WTC11 (cell line): ENCODE results near the gene HNRNPL. TPM values are rescaled to one million over a fixed set of nuclear protein-coding genes. Genes with fewer than 3 reads are reported as not detected.
A peak's percentile ranks its signal among the peaks of the same experiment; 100 is the strongest.
"Not testable (repeated sequence)": the region's sequence is repeated elsewhere in the genome, so short reads cannot be mapped to it uniquely, and the experiment has no call there.

ENCODE experiments used
- ATAC-seq: fragments of 200-7000 bp; cut with Tn5 transposase; 2 replicates; pipeline ENCODE4 v1.10.0; 2021; ENCODE audit warnings: mild to moderate bottlenecking, moderate library complexity
- CTCF ChIA-PET: fragments of 300-600 bp; sonication (Branson Sonifier 250); formaldehyde crosslinking; loops from one replicate; lab custom pipeline; 2021; ENCODE audit warnings: antibody characterized with exemption; lab: Charles Lee
- POLR2A ChIA-PET: fragments of 350-600 bp; sonication (Branson Sonifier 250); formaldehyde crosslinking; loops from one replicate; lab custom pipeline; 2021; ENCODE audit warnings: antibody characterized with exemption; lab: Charles Lee
- DNase-seq: peaks from one replicate; pipeline ENCODE4 v3.0.0; 2021; ENCODE audit warnings: low spot score
- H3K27ac Mint-ChIP-seq: 2 replicates; pipeline ENCODE4 v1.8.0; 2021; ENCODE audit warnings: mixed read lengths
- H3K27me3 Mint-ChIP-seq: 2 replicates; pipeline ENCODE4 v1.8.0; 2021; ENCODE audit warnings: low read depth, mild to moderate bottlenecking, moderate library complexity, mixed read lengths
- H3K36me3 Mint-ChIP-seq: 2 replicates; pipeline ENCODE4 v1.8.0; 2021; ENCODE audit warnings: mixed read lengths
- H3K4me1 Mint-ChIP-seq: 2 replicates; pipeline ENCODE4 v1.8.0; 2022; ENCODE audit warnings: mixed read lengths
- H3K4me3 Mint-ChIP-seq: 2 replicates; pipeline ENCODE4 v1.8.0; 2021; ENCODE audit warnings: mild to moderate bottlenecking, moderate library complexity, mixed read lengths
- H3K9me3 Mint-ChIP-seq: 2 replicates; pipeline ENCODE4 v1.8.0; 2021; ENCODE audit warnings: mixed read lengths
- CBFB ChIP-seq: sonication (generic); formaldehyde crosslinking; IDR thresholded peaks from 2 replicates; pipeline ENCODE4 v1.8.1; 2022; ENCODE audit warnings: mild to moderate bottlenecking, low read depth, missing genetic modification reagents
- ELF4 ChIP-seq: sonication (generic); formaldehyde crosslinking; IDR thresholded peaks from 2 replicates; pipeline ENCODE4 v1.8.1; 2022; ENCODE audit warnings: low read depth, mild to moderate bottlenecking, moderate library complexity, missing genetic modification reagents
- JAZF1 ChIP-seq: fragments of 250-450 bp; sonication (Bioruptor Pico); IDR thresholded peaks from 2 replicates; pipeline ENCODE4 v1.9.0; 2021; ENCODE audit warnings: moderate library complexity, mild to moderate bottlenecking, inconsistent platforms
- total RNA-seq: library from RNA; stranded (reverse); gene quantifications from 3 replicates; pipeline ENCODE4 v1.2.3, GENCODE V29; 2021
- TF ChIP-seq, protein P1 (sequence below): fragments of 250-450 bp; sonication (Bioruptor Pico); IDR thresholded peaks from 2 replicates; pipeline ENCODE4 v1.9.0; 2021; ENCODE audit warnings: moderate library complexity, mild to moderate bottlenecking, inconsistent platforms, borderline replicate concordance
- TF ChIP-seq, protein P2 (sequence below): sonication (generic); formaldehyde crosslinking; IDR thresholded peaks from 2 replicates; pipeline ENCODE4 v1.8.0; 2022; ENCODE audit warnings: missing genetic modification reagents
- TF ChIP-seq, protein P3 (sequence below): sonication (generic); formaldehyde crosslinking; IDR thresholded peaks from 2 replicates; pipeline ENCODE4 v1.8.0; 2023; ENCODE audit warnings: missing genetic modification reagents, mild to moderate bottlenecking, borderline replicate concordance
- TF ChIP-seq, protein P4 (sequence below): fragments of 250-450 bp; sonication (Bioruptor Pico); IDR thresholded peaks from 2 replicates; pipeline ENCODE4 v1.9.0; 2021; ENCODE audit warnings: mild to moderate bottlenecking
- TF ChIP-seq, protein P5 (sequence below): sonication (generic); formaldehyde crosslinking; IDR thresholded peaks from 2 replicates; pipeline ENCODE4 v1.8.1; 2023; ENCODE audit warnings: mild to moderate bottlenecking, missing genetic modification reagents, moderate library complexity
- TF ChIP-seq, protein P6 (sequence below): sonication (generic); formaldehyde crosslinking; IDR thresholded peaks from 2 replicates; pipeline ENCODE4 v1.8.1; 2023; ENCODE audit warnings: mild to moderate bottlenecking, missing genetic modification reagents

HNRNPL gene
- total RNA-seq, 1 experiment from 2014 or later, result 779 TPM

DNA sequence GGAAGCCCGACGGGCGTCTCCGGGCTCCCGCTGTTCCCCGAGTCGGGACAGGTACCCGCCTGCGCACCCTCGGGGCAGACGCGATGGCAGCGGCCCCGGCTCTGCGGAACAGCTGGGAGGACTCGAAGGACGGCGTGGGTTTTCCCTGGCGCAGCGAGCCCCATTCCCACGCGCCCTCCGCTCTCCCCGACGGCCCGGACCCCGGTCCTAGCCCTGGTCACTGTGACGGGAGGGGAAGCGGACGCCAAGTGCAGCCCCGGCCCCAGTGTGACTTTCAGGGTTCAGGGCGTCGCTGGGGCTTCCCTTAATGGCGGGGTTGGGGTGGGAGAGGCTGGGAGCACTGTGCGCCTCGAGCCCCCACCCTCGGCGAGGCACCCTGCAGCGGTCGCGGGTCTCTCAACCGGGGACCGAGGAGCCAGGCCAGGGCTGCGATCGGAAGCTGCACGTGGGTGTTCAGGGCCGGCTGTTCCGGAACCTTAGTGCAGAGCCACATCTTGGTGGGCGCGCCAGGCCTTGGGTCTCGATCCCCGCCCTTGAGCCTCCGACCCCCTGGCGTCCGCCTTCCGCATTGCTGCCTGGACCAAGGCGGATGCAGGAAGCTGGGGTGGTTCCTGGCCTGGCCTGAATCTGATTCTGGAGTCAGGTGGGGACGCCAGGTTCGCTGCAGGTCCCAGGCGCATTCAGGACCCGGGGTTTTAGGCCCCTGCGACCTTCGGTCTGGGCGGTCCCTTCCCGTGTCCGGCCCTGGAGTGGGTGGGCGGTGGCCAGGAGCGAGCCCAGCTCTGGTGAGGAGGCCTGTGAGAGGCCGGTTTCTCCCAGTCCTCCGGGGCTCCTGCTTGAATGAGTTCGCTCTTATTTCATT lies 57.3 kb downstream of the HNRNPL start:
- ATAC-seq, result peak; percentile 57
- Mint-ChIP-seq H3K9me3 (peaks cover 8% of the 10 kb centered on the region; the same call in 1 of the 2 replicates), H3K4me1 (peaks cover 8% of the 10 kb centered on the region), H3K36me3 (no peaks in the 10 kb centered on the region), H3K4me3 (peak overlapping the region; percentile 54), H3K27me3 (peaks cover 23% of the 10 kb centered on the region), H3K27ac (no peak overlapping the region)
- TF ChIP-seq, protein P1, sequence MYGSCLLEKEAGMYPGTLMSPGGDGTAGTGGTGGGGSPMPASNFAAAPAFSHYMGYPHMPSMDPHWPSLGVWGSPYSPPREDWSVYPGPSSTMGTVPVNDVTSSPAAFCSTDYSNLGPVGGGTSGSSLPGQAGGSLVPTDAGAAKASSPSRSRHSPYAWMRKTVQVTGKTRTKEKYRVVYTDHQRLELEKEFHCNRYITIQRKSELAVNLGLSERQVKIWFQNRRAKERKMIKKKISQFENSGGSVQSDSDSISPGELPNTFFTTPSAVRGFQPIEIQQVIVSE (CRISPR knock-in tag), result no peak
- TF ChIP-seq, protein P2, sequence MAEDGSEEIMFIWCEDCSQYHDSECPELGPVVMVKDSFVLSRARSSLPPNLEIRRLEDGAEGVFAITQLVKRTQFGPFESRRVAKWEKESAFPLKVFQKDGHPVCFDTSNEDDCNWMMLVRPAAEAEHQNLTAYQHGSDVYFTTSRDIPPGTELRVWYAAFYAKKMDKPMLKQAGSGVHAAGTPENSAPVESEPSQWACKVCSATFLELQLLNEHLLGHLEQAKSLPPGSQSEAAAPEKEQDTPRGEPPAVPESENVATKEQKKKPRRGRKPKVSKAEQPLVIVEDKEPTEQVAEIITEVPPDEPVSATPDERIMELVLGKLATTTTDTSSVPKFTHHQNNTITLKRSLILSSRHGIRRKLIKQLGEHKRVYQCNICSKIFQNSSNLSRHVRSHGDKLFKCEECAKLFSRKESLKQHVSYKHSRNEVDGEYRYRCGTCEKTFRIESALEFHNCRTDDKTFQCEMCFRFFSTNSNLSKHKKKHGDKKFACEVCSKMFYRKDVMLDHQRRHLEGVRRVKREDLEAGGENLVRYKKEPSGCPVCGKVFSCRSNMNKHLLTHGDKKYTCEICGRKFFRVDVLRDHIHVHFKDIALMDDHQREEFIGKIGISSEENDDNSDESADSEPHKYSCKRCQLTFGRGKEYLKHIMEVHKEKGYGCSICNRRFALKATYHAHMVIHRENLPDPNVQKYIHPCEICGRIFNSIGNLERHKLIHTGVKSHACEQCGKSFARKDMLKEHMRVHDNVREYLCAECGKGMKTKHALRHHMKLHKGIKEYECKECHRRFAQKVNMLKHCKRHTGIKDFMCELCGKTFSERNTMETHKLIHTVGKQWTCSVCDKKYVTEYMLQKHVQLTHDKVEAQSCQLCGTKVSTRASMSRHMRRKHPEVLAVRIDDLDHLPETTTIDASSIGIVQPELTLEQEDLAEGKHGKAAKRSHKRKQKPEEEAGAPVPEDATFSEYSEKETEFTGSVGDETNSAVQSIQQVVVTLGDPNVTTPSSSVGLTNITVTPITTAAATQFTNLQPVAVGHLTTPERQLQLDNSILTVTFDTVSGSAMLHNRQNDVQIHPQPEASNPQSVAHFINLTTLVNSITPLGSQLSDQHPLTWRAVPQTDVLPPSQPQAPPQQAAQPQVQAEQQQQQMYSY (CRISPR knock-in tag), result peak; percentile 89
- peak; percentile 82 for DNase-seq
- CTCF ChIA-PET, result interaction anchor here (0.6 to 1.5 kb wide), 23 partner anchors 15 to 407 kb away, joined by 3 to 15 read pairs (median 3); partner anchors contain the start of genes ECH1, FAM98C, LGALS7 and MRPS12
- POLR2A ChIA-PET, result interaction anchor here (0.6 to 1.0 kb wide), 2 partner anchors 18 to 56 kb away, joined by 3 to 4 read pairs; no protein-coding TSS in a partner anchor

DNA sequence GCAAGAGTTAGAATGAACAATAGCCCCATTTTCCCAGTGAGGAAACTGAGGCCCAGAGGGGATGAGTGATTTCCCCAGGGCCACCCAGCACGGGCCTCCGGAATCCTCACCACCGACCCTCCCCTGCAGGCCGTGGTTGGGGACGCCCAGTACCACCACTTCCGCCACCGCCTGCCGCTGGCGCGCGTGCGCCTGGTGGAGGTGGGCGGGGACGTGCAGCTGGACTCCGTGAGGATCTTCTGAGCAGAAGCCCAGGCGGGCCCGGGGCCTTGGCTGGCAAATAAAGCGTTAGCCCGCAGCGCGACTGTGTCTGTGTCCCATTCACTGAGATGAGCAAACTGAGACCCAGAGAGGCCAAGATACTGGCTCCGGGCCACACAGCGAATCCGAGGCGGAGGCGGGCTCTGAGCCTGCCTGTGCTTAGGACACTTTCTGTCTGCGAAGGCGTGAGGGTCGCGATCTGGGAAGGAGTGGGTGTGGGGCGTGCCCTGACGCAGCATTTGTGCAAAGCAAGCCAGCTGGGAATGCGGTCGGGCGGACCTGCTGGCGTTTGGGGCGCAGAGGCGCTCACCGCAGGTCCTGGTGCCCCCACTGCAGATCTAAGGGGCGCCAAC lies 58.2 kb downstream of the HNRNPL start:
- H3K4me3 Mint-ChIP-seq, DNase-seq, H3K36me3 Mint-ChIP-seq, POLR2A ChIA-PET, H3K4me1 Mint-ChIP-seq, H3K9me3 Mint-ChIP-seq, H3K27ac Mint-ChIP-seq: not testable (repeated sequence)
- CTCF ChIA-PET, result interaction anchor here (1.5 kb wide), 1 partner anchor 86 kb away, joined by 3 read pairs; the partner anchor contains the start of gene RINL
- H3K27me3 Mint-ChIP-seq, result peaks cover 23% of the 10 kb centered on the region
- ATAC-seq, result peak; percentile 77

DNA sequence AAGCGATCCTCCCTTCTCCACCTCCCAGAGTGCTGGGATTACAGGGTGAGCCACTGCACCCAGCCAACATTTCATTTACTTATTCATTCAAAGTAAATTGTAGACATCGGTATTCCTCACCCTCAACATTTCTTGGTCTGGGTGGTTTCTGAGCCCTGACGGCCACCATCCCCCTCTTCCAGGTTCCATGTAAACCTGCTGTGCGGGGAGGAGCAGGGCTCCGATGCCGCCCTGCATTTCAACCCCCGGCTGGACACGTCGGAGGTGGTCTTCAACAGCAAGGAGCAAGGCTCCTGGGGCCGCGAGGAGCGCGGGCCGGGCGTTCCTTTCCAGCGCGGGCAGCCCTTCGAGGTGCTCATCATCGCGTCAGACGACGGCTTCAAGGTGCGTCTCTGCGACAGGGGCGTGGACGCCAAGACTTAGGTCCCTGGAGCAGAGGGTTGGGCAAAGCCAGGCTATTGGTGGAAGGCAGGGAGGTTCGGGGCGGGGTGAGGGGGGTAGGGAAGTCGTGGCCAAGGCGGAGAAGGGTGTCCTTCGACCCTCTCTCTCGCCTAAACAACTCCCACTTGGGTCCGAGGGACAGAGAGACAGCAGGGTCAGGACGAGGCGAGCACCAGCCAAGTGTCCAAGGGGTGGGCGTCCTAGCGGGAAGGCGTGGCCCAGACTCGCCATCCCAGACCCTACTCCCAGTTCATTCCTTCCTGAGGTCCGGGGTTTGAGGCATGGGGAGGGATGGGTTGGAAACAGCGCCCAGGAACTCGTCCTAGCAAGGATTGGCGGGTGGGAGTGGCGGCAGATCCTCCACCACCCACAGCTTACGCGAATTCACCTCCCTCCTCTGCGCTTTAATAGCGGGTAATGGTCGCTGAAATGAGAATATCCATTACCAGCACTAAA lies 59.0 kb downstream of the HNRNPL start:
- Mint-ChIP-seq H3K4me3 (peak overlapping the region; percentile 42), H3K27me3 (peaks cover 24% of the 10 kb centered on the region)
- ATAC-seq (peak; percentile 62), DNase-seq (peak; percentile 31)
- POLR2A ChIA-PET, H3K9me3 Mint-ChIP-seq, H3K36me3 Mint-ChIP-seq, CTCF ChIA-PET, H3K4me1 Mint-ChIP-seq, H3K27ac Mint-ChIP-seq: not testable (repeated sequence)

DNA sequence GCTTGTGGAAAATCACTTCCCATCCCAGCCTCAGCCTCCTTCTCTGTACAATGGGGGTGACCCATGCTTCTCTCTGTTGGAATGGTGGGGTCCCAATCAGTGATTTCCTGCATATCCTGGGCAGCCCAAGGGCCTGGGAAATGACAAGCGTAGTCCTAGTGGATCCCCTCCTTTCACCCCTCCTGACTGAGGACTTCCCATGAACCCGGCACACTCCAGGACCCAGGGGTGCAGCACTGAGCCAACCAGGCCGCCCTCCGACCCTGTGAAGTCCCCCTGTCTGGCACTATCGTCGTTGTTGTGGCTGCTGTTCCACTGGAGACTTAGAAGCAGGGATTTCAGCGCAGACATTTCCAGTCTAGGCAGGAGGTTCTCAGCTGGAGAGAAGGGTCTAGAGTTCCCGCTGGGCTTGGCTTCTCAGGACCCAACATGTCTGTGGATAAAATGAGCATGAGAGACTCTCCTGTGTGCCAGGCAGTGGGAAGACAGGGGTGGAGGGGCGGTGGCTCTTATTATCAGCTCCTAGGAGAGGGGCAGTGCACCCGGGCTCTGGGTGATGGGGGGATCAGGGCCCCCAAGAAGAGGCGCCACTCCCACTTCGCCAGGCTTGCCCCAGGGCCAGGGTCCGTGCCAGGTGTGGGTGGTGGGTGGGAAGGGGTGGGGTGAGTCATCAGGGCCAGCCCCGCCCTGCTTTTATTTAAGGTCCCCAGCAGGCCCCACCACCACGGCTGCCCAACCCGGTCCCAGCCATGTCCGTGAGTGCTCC lies 61.1 kb downstream of the HNRNPL start, which contains the start of gene LGALS7B:
TSS of gene LGALS7B (plus strand) at position 723 of the 766 bp plus-strand sequence. CDS start at position 750, 27 bp downstream.
- DNase-seq, result no peak
- Mint-ChIP-seq H3K4me1 (peaks cover 8% of the 10 kb centered on the region), H3K27me3 (peaks cover 23% of the 10 kb centered on the region), H3K4me3 (no peak within 1 kb of the TSS), H3K9me3 (no peaks in the 10 kb centered on the region), H3K27ac (no peak within 1 kb of the TSS), H3K36me3 (no peaks in the 10 kb centered on the region)
- CTCF ChIA-PET, result interaction anchor here (2.9 kb wide), 1 partner anchor 19 kb away, joined by 26 read pairs; no protein-coding TSS in a partner anchor
- ATAC-seq, result no peak
- POLR2A ChIA-PET, result no interaction called here
- TF ChIP-seq, protein P3, sequence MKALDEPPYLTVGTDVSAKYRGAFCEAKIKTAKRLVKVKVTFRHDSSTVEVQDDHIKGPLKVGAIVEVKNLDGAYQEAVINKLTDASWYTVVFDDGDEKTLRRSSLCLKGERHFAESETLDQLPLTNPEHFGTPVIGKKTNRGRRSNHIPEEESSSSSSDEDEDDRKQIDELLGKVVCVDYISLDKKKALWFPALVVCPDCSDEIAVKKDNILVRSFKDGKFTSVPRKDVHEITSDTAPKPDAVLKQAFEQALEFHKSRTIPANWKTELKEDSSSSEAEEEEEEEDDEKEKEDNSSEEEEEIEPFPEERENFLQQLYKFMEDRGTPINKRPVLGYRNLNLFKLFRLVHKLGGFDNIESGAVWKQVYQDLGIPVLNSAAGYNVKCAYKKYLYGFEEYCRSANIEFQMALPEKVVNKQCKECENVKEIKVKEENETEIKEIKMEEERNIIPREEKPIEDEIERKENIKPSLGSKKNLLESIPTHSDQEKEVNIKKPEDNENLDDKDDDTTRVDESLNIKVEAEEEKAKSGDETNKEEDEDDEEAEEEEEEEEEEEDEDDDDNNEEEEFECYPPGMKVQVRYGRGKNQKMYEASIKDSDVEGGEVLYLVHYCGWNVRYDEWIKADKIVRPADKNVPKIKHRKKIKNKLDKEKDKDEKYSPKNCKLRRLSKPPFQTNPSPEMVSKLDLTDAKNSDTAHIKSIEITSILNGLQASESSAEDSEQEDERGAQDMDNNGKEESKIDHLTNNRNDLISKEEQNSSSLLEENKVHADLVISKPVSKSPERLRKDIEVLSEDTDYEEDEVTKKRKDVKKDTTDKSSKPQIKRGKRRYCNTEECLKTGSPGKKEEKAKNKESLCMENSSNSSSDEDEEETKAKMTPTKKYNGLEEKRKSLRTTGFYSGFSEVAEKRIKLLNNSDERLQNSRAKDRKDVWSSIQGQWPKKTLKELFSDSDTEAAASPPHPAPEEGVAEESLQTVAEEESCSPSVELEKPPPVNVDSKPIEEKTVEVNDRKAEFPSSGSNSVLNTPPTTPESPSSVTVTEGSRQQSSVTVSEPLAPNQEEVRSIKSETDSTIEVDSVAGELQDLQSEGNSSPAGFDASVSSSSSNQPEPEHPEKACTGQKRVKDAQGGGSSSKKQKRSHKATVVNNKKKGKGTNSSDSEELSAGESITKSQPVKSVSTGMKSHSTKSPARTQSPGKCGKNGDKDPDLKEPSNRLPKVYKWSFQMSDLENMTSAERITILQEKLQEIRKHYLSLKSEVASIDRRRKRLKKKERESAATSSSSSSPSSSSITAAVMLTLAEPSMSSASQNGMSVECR (CRISPR knock-in tag), result no peak
- TF ChIP-seq CBFB (CRISPR knock-in tag) (no peak), ELF4 (no peak), JAZF1 (CRISPR knock-in tag) (no peak)
- TF ChIP-seq, protein P4, sequence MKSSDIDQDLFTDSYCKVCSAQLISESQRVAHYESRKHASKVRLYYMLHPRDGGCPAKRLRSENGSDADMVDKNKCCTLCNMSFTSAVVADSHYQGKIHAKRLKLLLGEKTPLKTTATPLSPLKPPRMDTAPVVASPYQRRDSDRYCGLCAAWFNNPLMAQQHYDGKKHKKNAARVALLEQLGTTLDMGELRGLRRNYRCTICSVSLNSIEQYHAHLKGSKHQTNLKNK, result no peak
- TF ChIP-seq, protein P5, sequence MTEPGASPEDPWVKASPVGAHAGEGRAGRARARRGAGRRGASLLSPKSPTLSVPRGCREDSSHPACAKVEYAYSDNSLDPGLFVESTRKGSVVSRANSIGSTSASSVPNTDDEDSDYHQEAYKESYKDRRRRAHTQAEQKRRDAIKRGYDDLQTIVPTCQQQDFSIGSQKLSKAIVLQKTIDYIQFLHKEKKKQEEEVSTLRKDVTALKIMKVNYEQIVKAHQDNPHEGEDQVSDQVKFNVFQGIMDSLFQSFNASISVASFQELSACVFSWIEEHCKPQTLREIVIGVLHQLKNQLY (CRISPR knock-in tag), result no peak
- TF ChIP-seq, protein P6, sequence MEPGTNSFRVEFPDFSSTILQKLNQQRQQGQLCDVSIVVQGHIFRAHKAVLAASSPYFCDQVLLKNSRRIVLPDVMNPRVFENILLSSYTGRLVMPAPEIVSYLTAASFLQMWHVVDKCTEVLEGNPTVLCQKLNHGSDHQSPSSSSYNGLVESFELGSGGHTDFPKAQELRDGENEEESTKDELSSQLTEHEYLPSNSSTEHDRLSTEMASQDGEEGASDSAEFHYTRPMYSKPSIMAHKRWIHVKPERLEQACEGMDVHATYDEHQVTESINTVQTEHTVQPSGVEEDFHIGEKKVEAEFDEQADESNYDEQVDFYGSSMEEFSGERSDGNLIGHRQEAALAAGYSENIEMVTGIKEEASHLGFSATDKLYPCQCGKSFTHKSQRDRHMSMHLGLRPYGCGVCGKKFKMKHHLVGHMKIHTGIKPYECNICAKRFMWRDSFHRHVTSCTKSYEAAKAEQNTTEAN (CRISPR knock-in tag), result no peak
